ENCODE data around the gene SYNJ2. TPM values are rescaled to one million over a fixed set of nuclear protein-coding genes. Genes with fewer than 3 reads are reported as not detected.
"Not testable (repeated sequence)": the region's sequence is repeated elsewhere in the genome, so short reads cannot be mapped to it uniquely, and the experiment has no call there.

The SYNJ2 gene
- total and polyA plus RNA-seq, 7 experiments from 2014 or later: 12.0 to 36.6 (median 22.5) TPM

DNA sequence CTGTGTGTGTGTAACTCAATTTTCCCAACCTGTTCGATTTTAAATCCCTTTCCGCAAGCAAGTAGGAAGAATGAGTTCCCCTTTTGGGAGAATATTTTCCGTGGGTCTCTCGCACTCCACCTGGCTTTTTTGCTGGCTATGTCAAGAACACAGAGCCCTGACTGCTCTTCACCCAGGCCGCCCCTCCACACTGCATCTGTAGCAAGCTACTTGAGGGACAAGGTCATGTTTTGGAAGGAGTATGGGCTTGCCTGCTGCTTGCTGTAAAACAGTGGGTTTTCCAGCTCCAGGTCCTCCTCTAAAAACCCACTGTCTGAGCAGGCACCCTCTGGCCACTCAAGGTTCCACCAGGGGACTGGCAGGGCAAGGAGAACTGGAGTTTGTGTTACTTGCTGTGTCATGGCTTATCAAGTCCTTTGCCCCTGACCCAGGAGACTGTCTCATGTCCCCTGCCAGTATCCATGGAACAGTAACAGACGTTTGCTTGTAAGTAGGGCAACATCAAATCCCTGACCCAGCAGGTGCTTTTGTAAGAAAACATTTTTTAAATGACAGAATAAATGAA, 35.5 kb upstream of the SYNJ2 start:
- Mint-ChIP-seq H3K9me3 (peaks cover 0 to 35% (median 9%) of the 10 kb centered on the region in 11 donors), H3K4me3 (peak overlapping the region in 1 of 10 donors; percentile 39), H3K36me3 (peaks cover 9 to 43% (median 30%) of the 10 kb centered on the region in 5 donors), H3K4me1 (peaks cover 0 to 24% (median 5%) of the 10 kb centered on the region in 7 donors), H3K27ac (peak overlapping the region in 7 of 9 donors; percentile 16 to 83 (median 72)), H3K27me3 (peaks cover 0 to 20% (median 0%) of the 10 kb centered on the region in 5 donors)
- no peaks in the 10 kb centered on the region for H3K27me3 ChIP-seq (ENCODE audit: control insufficient read depth in 2 of 2, insufficient read depth in 2 of 2, low read length in 2 of 2)
- intact Hi-C loops (cut with micrococcal nuclease): loop anchor here (2.0 to 10.0 kb wide), 5 partner anchors 36 to 631 kb away; partner anchors contain the start of gene SYNJ2 (in 1 of the 2)
- CTCF ChIA-PET: interaction anchor here (1.0 kb wide), 1 partner anchor 277 kb away, joined by 4 read pairs; no protein-coding TSS in a partner anchor
- H3K36me3 ChIP-seq (ENCODE audit: control insufficient read depth in 2 of 3, insufficient read depth in 3 of 3, low read length in 3 of 3): peaks cover 0 to 36% (median 0%) of the 10 kb centered on the region in 3 experiments
- H3K4me3 ChIP-seq (ENCODE audit: low read length): no peak overlapping the region
- POLR2A ChIA-PET: interaction anchor here (0.6 to 1.8 kb wide), 2 partner anchors 10 to 72 kb away, joined by 4 to 5 read pairs; no protein-coding TSS in a partner anchor
- no peak overlapping the region for H3K27ac ChIP-seq (ENCODE audit: low read depth, low read length)
- DNase-seq: no peak
- no peaks in the 10 kb centered on the region for H3K4me1 ChIP-seq (ENCODE audit: control insufficient read depth in 2 of 2, insufficient read depth in 2 of 2, low read length in 2 of 2)
- no peaks in the 10 kb centered on the region for H3K9me3 ChIP-seq (ENCODE audit: control insufficient read depth in 2 of 3, low read length in 3 of 3)
- ATAC-seq: no peak

DNA sequence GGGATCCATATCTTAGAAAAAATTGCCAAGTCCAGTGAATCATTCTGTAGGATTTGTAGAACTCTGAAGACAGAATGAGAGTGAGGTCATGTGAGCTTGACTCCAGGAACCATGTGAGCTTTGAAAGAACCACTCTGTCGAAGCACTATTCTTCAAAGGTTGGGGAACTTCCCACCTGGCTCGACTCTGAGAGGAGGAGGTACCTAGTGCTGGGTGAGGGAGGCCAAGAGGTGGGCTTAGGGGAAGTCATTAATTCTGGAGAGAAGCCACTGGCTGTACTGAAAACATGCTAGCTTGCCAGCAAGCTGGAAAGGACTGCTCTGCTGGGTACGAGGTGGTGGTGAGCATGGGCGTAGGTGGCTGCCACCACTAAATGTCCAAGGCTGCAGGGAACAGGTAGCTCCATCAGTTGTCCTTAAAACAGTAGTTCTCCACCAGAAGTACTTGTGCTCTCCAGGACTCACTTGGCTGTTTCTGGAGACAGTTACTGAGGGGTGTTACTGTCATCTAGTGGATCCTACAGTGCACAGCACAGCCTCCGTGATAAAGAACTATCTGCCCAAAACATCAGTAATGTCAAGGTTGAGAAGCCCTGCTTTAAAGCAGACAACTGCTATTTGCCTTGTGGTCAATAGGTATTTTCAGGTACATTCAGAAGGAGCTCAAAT, 34.7 kb upstream of the SYNJ2 start:
- Mint-ChIP-seq H3K27me3 (peaks cover 0 to 20% (median 0%) of the 10 kb centered on the region in 5 donors), H3K4me3 (peak overlapping the region in 1 of 10 donors; percentile 42), H3K27ac (peak overlapping the region in 8 of 9 donors; percentile 8 to 88 (median 52)), H3K36me3 (peaks cover 8 to 41% (median 24%) of the 10 kb centered on the region in 5 donors), H3K4me1 (peaks cover 0 to 24% (median 5%) of the 10 kb centered on the region in 7 donors), H3K9me3 (peaks cover 0 to 36% (median 10%) of the 10 kb centered on the region in 11 donors)
- Histone ChIP-seq H3K9me3 (ENCODE audit: control insufficient read depth in 2 of 3, low read length in 3 of 3) (no peaks in the 10 kb centered on the region), H3K27me3 (ENCODE audit: control insufficient read depth in 2 of 2, insufficient read depth in 2 of 2, low read length in 2 of 2) (no peaks in the 10 kb centered on the region), H3K36me3 (ENCODE audit: control insufficient read depth in 2 of 3, insufficient read depth in 3 of 3, low read length in 3 of 3) (peaks cover 0 to 27% (median 0%) of the 10 kb centered on the region in 3 experiments), H3K27ac (ENCODE audit: low read depth, low read length) (no peak overlapping the region), H3K4me1 (ENCODE audit: control insufficient read depth in 2 of 2, insufficient read depth in 2 of 2, low read length in 2 of 2) (no peaks in the 10 kb centered on the region), H3K4me3 (ENCODE audit: low read length) (no peak overlapping the region)
- POLR2A ChIA-PET: interaction anchor here (0.6 to 1.8 kb wide), 3 partner anchors 11 to 191 kb away, joined by 4 to 5 read pairs (median 4); no protein-coding TSS in a partner anchor
- peak; percentile 72 for ATAC-seq
- CTCF ChIA-PET: interaction anchor here (0.7 to 1.0 kb wide), 6 partner anchors 13 to 860 kb away, joined by 3 to 4 read pairs (median 3); no protein-coding TSS in a partner anchor
- intact Hi-C loops (cut with micrococcal nuclease): loop anchor here (1.0 to 10.0 kb wide), 8 partner anchors 35 to 633 kb away; partner anchors contain the start of gene SYNJ2 (in 1 of the 2)
- DNase-seq: peak in 6 of 9 donors; percentile 11 to 51 (median 32)

DNA sequence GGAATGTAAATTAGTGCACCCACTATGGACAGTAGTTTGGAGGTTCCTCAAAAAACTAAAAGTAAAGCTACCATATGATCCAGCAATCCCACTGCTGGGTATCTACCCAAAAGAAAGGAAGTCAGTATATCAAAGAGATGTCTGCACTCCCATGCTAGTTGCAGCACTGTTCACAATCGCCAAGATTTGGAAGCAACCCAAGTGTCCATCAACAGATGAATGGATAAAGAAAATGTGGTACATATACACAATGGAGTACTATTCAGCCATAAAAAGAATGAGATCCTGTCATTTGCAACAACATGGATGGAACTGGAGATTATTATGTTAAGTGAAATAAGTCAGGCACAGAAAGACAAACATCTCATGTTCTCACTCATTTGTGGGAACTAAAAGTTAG, 30.8 kb upstream of the SYNJ2 start:
- ATAC-seq; H3K27ac ChIP-seq (ENCODE audit: low read depth, low read length); H3K36me3 ChIP-seq (ENCODE audit: control insufficient read depth in 2 of 3, insufficient read depth in 3 of 3, low read length in 3 of 3); H3K4me3 Mint-ChIP-seq; H3K27ac Mint-ChIP-seq; DNase-seq; H3K9me3 ChIP-seq (ENCODE audit: control insufficient read depth in 2 of 3, low read length in 3 of 3); H3K27me3 ChIP-seq (ENCODE audit: control insufficient read depth in 2 of 2, insufficient read depth in 2 of 2, low read length in 2 of 2); CTCF ChIA-PET; intact Hi-C loops (cut with micrococcal nuclease); POLR2A ChIA-PET; H3K4me3 ChIP-seq (ENCODE audit: low read length); H3K4me1 ChIP-seq (ENCODE audit: control insufficient read depth in 2 of 2, insufficient read depth in 2 of 2, low read length in 2 of 2): not testable (repeated sequence)
- peaks cover 0 to 36% (median 10%) of the 10 kb centered on the region in 11 donors for H3K9me3 Mint-ChIP-seq
- H3K4me1 Mint-ChIP-seq: peaks cover 0 to 14% (median 5%) of the 10 kb centered on the region in 7 donors
- H3K36me3 Mint-ChIP-seq: peaks cover 0 to 18% (median 5%) of the 10 kb centered on the region in 5 donors
- H3K27me3 Mint-ChIP-seq: peaks cover 0 to 24% (median 0%) of the 10 kb centered on the region in 5 donors

- H3K9me3 ChIP-seq (ENCODE audit: control insufficient read depth in 2 of 3, low read length in 3 of 3): no peaks in the 10 kb centered on the region
- H3K4me3 Mint-ChIP-seq: no peak overlapping the region
- H3K9me3 Mint-ChIP-seq: peaks cover 0 to 36% (median 10%) of the 10 kb centered on the region in 11 donors
- no peaks in the 10 kb centered on the region for H3K4me1 ChIP-seq (ENCODE audit: control insufficient read depth in 2 of 2, insufficient read depth in 2 of 2, low read length in 2 of 2)
- H3K27ac ChIP-seq (ENCODE audit: low read depth, low read length): no peak overlapping the region
- no peaks in the 10 kb centered on the region for H3K36me3 ChIP-seq (ENCODE audit: control insufficient read depth in 2 of 3, insufficient read depth in 3 of 3, low read length in 3 of 3)
- intact Hi-C loops (cut with micrococcal nuclease): no loop called here
- ChIA-PET CTCF (no interaction called here), POLR2A (no interaction called here)
- H3K4me1 Mint-ChIP-seq: peaks cover 0 to 6% (median 0%) of the 10 kb centered on the region in 7 donors
- H3K4me3 ChIP-seq (ENCODE audit: low read length): no peak overlapping the region
- no peaks in the 10 kb centered on the region for H3K27me3 ChIP-seq (ENCODE audit: control insufficient read depth in 2 of 2, insufficient read depth in 2 of 2, low read length in 2 of 2)
- no peak for ATAC-seq
- peaks cover 0 to 24% (median 0%) of the 10 kb centered on the region in 5 donors for H3K27me3 Mint-ChIP-seq
- peaks cover 0 to 18% (median 5%) of the 10 kb centered on the region in 5 donors for H3K36me3 Mint-ChIP-seq
- DNase-seq: no peak
- peak overlapping the region in 1 of 9 donors; percentile 28 for H3K27ac Mint-ChIP-seq
Measured at GRCh38 chr6:157951828-157952227, 29.8 kb upstream of the SYNJ2 start.

DNA sequence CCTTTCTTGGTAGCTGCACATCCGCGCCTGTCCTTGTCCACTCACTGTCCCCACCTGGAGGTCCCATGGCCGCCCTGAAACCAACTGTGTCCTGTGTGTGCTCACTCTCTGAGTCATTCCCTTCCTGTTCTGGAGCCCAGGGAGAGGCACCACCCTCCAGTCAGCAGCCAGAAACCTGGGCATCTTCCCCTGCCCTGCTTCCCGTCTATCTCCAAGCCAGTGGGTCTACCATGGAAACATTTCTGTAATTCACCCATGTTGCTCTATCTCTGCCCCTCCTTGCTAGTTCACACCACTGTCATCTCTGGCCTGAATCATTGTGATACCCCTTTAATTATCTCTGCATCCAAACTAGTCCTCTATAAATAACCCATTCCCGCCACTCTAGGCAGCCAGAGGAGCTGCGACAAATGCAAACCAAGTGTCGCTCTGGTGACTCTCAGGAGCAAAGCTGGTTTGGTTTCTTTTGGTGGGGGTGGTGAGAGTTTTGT, 28.8 kb upstream of the SYNJ2 start:
- ChIA-PET POLR2A (interaction anchor here (0.5 kb wide), 1 partner anchor 285 kb away, joined by 3 read pairs; no protein-coding TSS in a partner anchor), CTCF (no interaction called here)
- ATAC-seq (no peak), DNase-seq (no peak)
- no peaks in the 10 kb centered on the region for H3K27me3 ChIP-seq (ENCODE audit: control insufficient read depth in 2 of 2, insufficient read depth in 2 of 2, low read length in 2 of 2)
- peaks cover 0 to 18% (median 5%) of the 10 kb centered on the region in 5 donors for H3K36me3 Mint-ChIP-seq
- H3K4me3 ChIP-seq (ENCODE audit: low read length): no peak overlapping the region
- peaks cover 0 to 35% (median 11%) of the 10 kb centered on the region in 11 donors for H3K9me3 Mint-ChIP-seq
- H3K27ac ChIP-seq (ENCODE audit: low read depth, low read length): no peak overlapping the region
- H3K36me3 ChIP-seq (ENCODE audit: control insufficient read depth in 2 of 3, insufficient read depth in 3 of 3, low read length in 3 of 3): no peaks in the 10 kb centered on the region
- intact Hi-C loops (cut with micrococcal nuclease): no loop called here
- peaks cover 0 to 24% (median 0%) of the 10 kb centered on the region in 5 donors for H3K27me3 Mint-ChIP-seq
- H3K4me1 ChIP-seq (ENCODE audit: control insufficient read depth in 2 of 2, insufficient read depth in 2 of 2, low read length in 2 of 2): no peaks in the 10 kb centered on the region
- H3K4me1 Mint-ChIP-seq: no peaks in the 10 kb centered on the region
- peaks cover 0 to 3% (median 0%) of the 10 kb centered on the region in 3 experiments for H3K9me3 ChIP-seq (ENCODE audit: control insufficient read depth in 2 of 3, low read length in 3 of 3)
- H3K27ac Mint-ChIP-seq: peak overlapping the region in 3 of 9 donors; percentile 24 to 75 (median 28)
- no peak overlapping the region for H3K4me3 Mint-ChIP-seq

DNA sequence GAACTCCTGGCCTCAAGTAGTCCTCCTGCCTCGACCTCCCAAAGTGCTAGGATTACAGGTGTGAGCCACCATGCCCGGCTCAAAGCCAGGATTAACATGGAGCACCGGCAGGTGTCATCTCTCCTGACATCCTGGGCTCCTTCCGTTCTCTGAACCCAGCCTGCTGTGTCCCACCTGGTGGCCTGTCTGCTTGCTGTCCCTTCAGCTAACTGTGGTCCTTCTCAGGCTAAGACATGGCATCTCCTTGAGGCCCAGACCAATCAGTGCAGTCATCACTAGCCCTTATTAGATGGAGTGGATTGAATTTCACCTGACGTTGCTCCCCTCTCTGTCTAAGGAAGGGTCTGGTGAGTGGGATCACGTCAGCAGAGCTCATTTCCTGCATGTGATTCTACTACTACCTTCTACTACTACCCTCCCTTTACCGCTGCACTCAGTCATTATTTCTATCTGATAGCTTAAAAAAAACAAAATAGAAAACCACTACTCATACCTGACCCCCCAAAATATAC, 28.0 kb upstream of the SYNJ2 start:
- peaks cover 2 to 36% (median 15%) of the 10 kb centered on the region in 11 donors for H3K9me3 Mint-ChIP-seq
- Histone ChIP-seq H3K9me3 (ENCODE audit: control insufficient read depth in 2 of 3, low read length in 3 of 3) (peaks cover 0 to 5% (median 0%) of the 10 kb centered on the region in 3 experiments), H3K4me1 (ENCODE audit: control insufficient read depth in 2 of 2, insufficient read depth in 2 of 2, low read length in 2 of 2) (no peaks in the 10 kb centered on the region), H3K27ac (ENCODE audit: low read depth, low read length) (no peak overlapping the region), H3K27me3 (ENCODE audit: control insufficient read depth in 2 of 2, insufficient read depth in 2 of 2, low read length in 2 of 2) (no peaks in the 10 kb centered on the region), H3K4me3 (ENCODE audit: low read length) (no peak overlapping the region), H3K36me3 (ENCODE audit: control insufficient read depth in 2 of 3, insufficient read depth in 3 of 3, low read length in 3 of 3) (no peaks in the 10 kb centered on the region)
- no peaks in the 10 kb centered on the region for H3K4me1 Mint-ChIP-seq
- peaks cover 2 to 13% (median 6%) of the 10 kb centered on the region in 5 donors for H3K36me3 Mint-ChIP-seq
- intact Hi-C loops (cut with micrococcal nuclease): no loop called here
- CTCF ChIA-PET: no interaction called here
- H3K4me3 Mint-ChIP-seq: peak overlapping the region in 2 of 10 donors; percentile 36 to 58
- POLR2A ChIA-PET: interaction anchor here (0.6 kb wide), 1 partner anchor 12 kb away, joined by 3 read pairs; no protein-coding TSS in a partner anchor
- DNase-seq (no peak), ATAC-seq (no peak)
- H3K27ac Mint-ChIP-seq: peak overlapping the region in 1 of 9 donors; percentile 85
- peaks cover 0 to 22% (median 0%) of the 10 kb centered on the region in 5 donors for H3K27me3 Mint-ChIP-seq
